ENCODE measurements around the gene C20orf173.
"Not testable (repeated sequence)": the region's sequence is repeated elsewhere in the genome, so short reads cannot be mapped to it uniquely, and the experiment has no call there.

C20orf173 gene

GRCh38 chr20:35544941-35545340, 15.5 kb upstream of the C20orf173 start:
- DNase-seq: not testable (repeated sequence)

- DNase-seq: no peak
Measured at GRCh38 chr20:35544436-35544835, 15.0 kb upstream of the C20orf173 start.

GRCh38 chr20:35542990-35543389, 13.5 kb upstream of the C20orf173 start:
- DNase-seq: no peak

- peak; percentile 85 for DNase-seq
Measured at GRCh38 chr20:35541783-35542662, 12.6 kb upstream of the C20orf173 start, which contains the start of gene ERGIC3. TSS of gene ERGIC3 (plus strand) at chr20:35542078. CDS start at chr20:35542098, 20 bp downstream.

- DNase-seq: no peak
Measured at GRCh38 chr20:35541118-35541782, 11.8 kb upstream of the C20orf173 start.

GRCh38 chr20:35539756-35540212, 10.3 kb upstream of the C20orf173 start:
- no peak for DNase-seq

GRCh38 chr20:35527122-35527769, 2.2 kb downstream of the C20orf173 start:
- no peak for DNase-seq

GRCh38 chr20:35525639-35526038, 3.8 kb downstream of the C20orf173 start:
- no peak for DNase-seq

GRCh38 chr20:35523298-35523888, 6.1 kb downstream of the C20orf173 start:
- DNase-seq: no peak

GRCh38 chr20:35518955-35519354, 10.5 kb downstream of the C20orf173 start:
- DNase-seq: no peak

GRCh38 chr20:35517767-35518166, 11.7 kb downstream of the C20orf173 start:
- not testable (repeated sequence) for DNase-seq

- DNase-seq: no peak
Measured at GRCh38 chr20:35517125-35517524, 12.3 kb downstream of the C20orf173 start.

GRCh38 chr20:35515949-35516645, 13.4 kb downstream of the C20orf173 start:
- DNase-seq: no peak

- no peak for DNase-seq
Measured at GRCh38 chr20:35515341-35515740, 14.1 kb downstream of the C20orf173 start.

GRCh38 chr20:35514371-35514932, 15.0 kb downstream of the C20orf173 start:
- DNase-seq: no peak

- DNase-seq: no peak
Measured at GRCh38 chr20:35511814-35512420, 17.5 kb downstream of the C20orf173 start.

GRCh38 chr20:35510951-35511735, 18.3 kb downstream of the C20orf173 start:
- DNase-seq: no peak

- DNase-seq: no peak
Measured at GRCh38 chr20:35508493-35509218, 20.8 kb downstream of the C20orf173 start.

GRCh38 chr20:35506872-35507638, 22.4 kb downstream of the C20orf173 start:
- DNase-seq: no peak

Measured in NCI-H1694 (cell line).